Heart right ventricle (tissue), 16 donors: ENCODE results near the gene PHGDH. TPM values are rescaled to one million over a fixed set of nuclear protein-coding genes. Genes with fewer than 3 reads are reported as not detected.

Source experiments
- ATAC-seq, 8 donors: fragments of 200-7000 bp; cut with Tn5 transposase; one replicate each; pipeline ENCODE4 v1.9.1; 2020; ENCODE audit warnings: mild to moderate bottlenecking in 8 of 8, moderate library complexity in 8 of 8, moderate number of reproducible peaks in 1 of 8
- DNase-seq, 2 donors: peaks; one replicate each; pipeline ENCODE4 v3.0.0-alpha.2; 2020
- H3K27ac ChIP-seq, 10 donors: fragments of 200-600 bp; sonication (generic) in 2 of 10; one replicate each; pipeline versions ENCODE4 v1.5.0 to v1.8.0; 2020 to 2022; ENCODE audit warnings: mild to moderate bottlenecking in 3 of 10
- H3K27me3 ChIP-seq, 7 donors: fragments of 200-600 bp; one replicate each; pipeline ENCODE4 v1.8.0; 2021 to 2022; ENCODE audit warnings: mild to moderate bottlenecking in 2 of 7
- H3K36me3 ChIP-seq, 9 donors: fragments of 200-600 bp; sonication (generic) in 1 of 9; one replicate each; pipeline versions ENCODE4 v1.5.0 to v1.8.0; 2020 to 2022; ENCODE audit warnings: mild to moderate bottlenecking in 2 of 9
- H3K4me1 ChIP-seq, 9 donors: fragments of 200-600 bp; sonication (generic) in 1 of 9; one replicate each; pipeline versions ENCODE4 v1.5.0 to v1.8.0; 2020 to 2022; ENCODE audit warnings: mild to moderate bottlenecking in 4 of 9
- H3K4me3 ChIP-seq, 10 donors: fragments of 200-600 bp; sonication (generic) in 2 of 10; one replicate each; pipeline versions ENCODE4 v1.5.0 to v1.8.0; 2020 to 2022; ENCODE audit warnings: mild to moderate bottlenecking in 7 of 10, moderate library complexity in 2 of 10
- H3K9me3 ChIP-seq, 11 donors: fragments of 200-600 bp in 10 of 11; sonication (generic) in 2 of 11; one replicate each; pipeline versions ENCODE4 v1.5.0 to v1.8.0; 2013 to 2022; ENCODE audit warnings: mild to moderate bottlenecking in 2 of 11, control low read depth in 1 of 11, moderate library complexity in 1 of 11
- CTCF ChIP-seq, 9 donors: fragments of 200-600 bp; sonication (generic) in 2 of 9; IDR thresholded peaks; one replicate each; pipeline versions ENCODE4 v1.5.0 to v1.8.0; 2021 to 2022; ENCODE audit warnings: antibody characterized with exemption in 9 of 9, mild to moderate bottlenecking in 5 of 9, moderate library complexity in 1 of 9
- WGBS, 2 donors: extraction: QIAGEN DNeasy Blood & Tissue Kit; methylation state at CpG; one replicate each; pipeline ENCODE4 v1.1.7; 2013; ENCODE audit warnings: inconsistent platforms in 1 of 2; 5-methylcytosine and 5-hydroxymethylcytosine counted together
- intact Hi-C, 10 donors: fragments of 100-400 bp; cut with DNase I; formaldehyde crosslinking; loops; one replicate each; pipeline versions ENCODE4 v1.11.1 to v1.14.2; 2022
- polyA plus RNA-seq, 2 donors: library from polyadenylated mRNA; stranded (reverse); fragments of 200-250 nt; gene quantifications; one replicate each; pipeline ENCODE4 v1.2.3, GENCODE V29; 2013
- total RNA-seq, 10 donors: library from RNA; stranded (reverse); fragmentation: NEBNext Ultra II Directional in 3 of 10; extraction: Animal tissue kit (Norgen Biotek cat#: 25700) in 3 of 10; gene quantifications; one replicate each; pipeline versions ENCODE4 v1.2.1 to v1.2.4, GENCODE V29; 2021 to 2023
- donor health status: Arrhythmogenic right ventricular cardiomyopathy.
- donor health status: ischemic (EF 13 %, LVEDD 7.1; RV severe dilation, severe dysfunction).
- donor health status: healthy with polysubstance abuse.
- donor health status: DM: no; HTN: yes; CAD: no.
- donor health status: DM: no; HTN: no; CAD: no.
- donor health status: ischemic (EF 25% LVEDD 6.9; RV normal size, moderate dysfunction).
- donor health status: ischemic (EF 25% LVEDD 5.7; RV mildly dilated, moderate dysfunction).
- donor health status: healthy.
- donor health status: DM: yes; HTN: yes; CAD: no.
- donor health status: Ischemic cardiomyopathy.
- donor health status: ischemic (EF 35%, LVEDD 5.7; RV mildly dilated, moderate dysfunction).
- donor health status: nonischemic (EF 11% LVEDD 7.7; RV severe dilation, severe dysfunction).
- donor health status: DM: yes; HTN: yes; CAD: no.
- donor health status: PGD.
- donor health status: ischemic (EF 29% LVEDD 5.4; RV normal size, mild dysfunction).
- donor health status: nonischemic (EF 23%, LVEDD 6.1; RV moderate dilation, normal function).

The PHGDH gene
- total and polyA plus RNA-seq, 12 donors, result 3.8 to 23.4 (median 5.0) TPM

GRCh38 chr1:119670898-119671297 is 40.8 kb upstream of the PHGDH start:
- Histone ChIP-seq H3K4me3 (no peak overlapping the region), H3K9me3 (no peaks in the 10 kb centered on the region), H3K27ac (no peak overlapping the region), H3K36me3 (no peaks in the 10 kb centered on the region), H3K27me3 (no peaks in the 10 kb centered on the region), H3K4me1 (peaks cover 0 to 23% (median 10%) of the 10 kb centered on the region in 9 donors)
- WGBS, 2 donors, result 98 to 99% methylated on average over 2 of the region's 2 CpGs
- intact Hi-C loops, result loop anchor here in 1 of 10 donors (10.0 kb wide), 1 partner anchor 396 kb away; no protein-coding TSS in a partner anchor
- no peak for DNase-seq
- TF ChIP-seq CTCF (IDR thresholded peaks at IDR 0.05), result no peak
- ATAC-seq, result no peak

- H3K27ac ChIP-seq, result peak overlapping the region in 3 of 10 donors; percentile 34 to 44 (median 35)
- H3K4me3 ChIP-seq, result no peak overlapping the region
- no peaks in the 10 kb centered on the region for H3K36me3 ChIP-seq
- ATAC-seq (peak in 1 of 8 donors; percentile 23), DNase-seq (no peak)
- H3K4me1 ChIP-seq, result peaks cover 0 to 24% (median 10%) of the 10 kb centered on the region in 9 donors
- no peaks in the 10 kb centered on the region for H3K9me3 ChIP-seq
- H3K27me3 ChIP-seq, result no peaks in the 10 kb centered on the region
- intact Hi-C loops, result loop anchor here in 1 of 10 donors (10.0 kb wide), 1 partner anchor 399 kb away; no protein-coding TSS in a partner anchor
- 93 to 95% methylated on average over 4 of the region's 4 CpGs for WGBS, 2 donors
- TF ChIP-seq CTCF (IDR thresholded peaks at IDR 0.05), result no peak
Measured at GRCh38 chr1:119673171-119673940, 38.4 kb upstream of the PHGDH start.

GRCh38 chr1:119674111-119674526 is 37.6 kb upstream of the PHGDH start:
- Histone ChIP-seq H3K27ac (peak overlapping the region in 4 of 10 donors; percentile 34 to 45 (median 40)), H3K36me3 (no peaks in the 10 kb centered on the region), H3K4me1 (peaks cover 0 to 24% (median 10%) of the 10 kb centered on the region in 9 donors), H3K27me3 (no peaks in the 10 kb centered on the region), H3K9me3 (no peaks in the 10 kb centered on the region), H3K4me3 (no peak overlapping the region)
- intact Hi-C loops, result loop anchor here in 3 of 10 donors (1.0 to 10.0 kb wide), 3 partner anchors 63 to 399 kb away; no protein-coding TSS in a partner anchor
- DNase-seq (no peak), ATAC-seq (peak in 1 of 8 donors; percentile 25)
- TF ChIP-seq CTCF (IDR thresholded peaks at IDR 0.05), result no peak
- WGBS, 2 donors, result 63 to 72% methylated on average over 4 of the region's 4 CpGs

- H3K27ac ChIP-seq, result peak overlapping the region in 4 of 10 donors; percentile 18 to 45 (median 37)
- TF ChIP-seq CTCF (IDR thresholded peaks at IDR 0.05), result peak in 6 of 9 donors; percentile 18 to 65 (median 52)
- H3K36me3 ChIP-seq, result no peaks in the 10 kb centered on the region
- H3K4me1 ChIP-seq, result peaks cover 0 to 24% (median 10%) of the 10 kb centered on the region in 9 donors
- intact Hi-C loops, result loop anchor here in 5 of 10 donors (1.0 to 10.0 kb wide), 5 partner anchors 62 to 400 kb away; no protein-coding TSS in a partner anchor
- WGBS, 2 donors, result 63 to 66% methylated on average over 6 of the region's 6 CpGs
- DNase-seq (peak in 1 of 2 donors; percentile 18), ATAC-seq (peak in 3 of 8 donors; percentile 54 to 79 (median 69))
- no peaks in the 10 kb centered on the region for H3K9me3 ChIP-seq
- no peaks in the 10 kb centered on the region for H3K27me3 ChIP-seq
- H3K4me3 ChIP-seq, result peak overlapping the region in 7 of 10 donors; percentile 28 to 55 (median 43)
Measured at GRCh38 chr1:119674835-119675289, 36.9 kb upstream of the PHGDH start.
